Measurements from ENCODE around the gene DNAJC9. TPM values are rescaled to one million over a fixed set of nuclear protein-coding genes. Genes with fewer than 3 reads are reported as not detected.
A peak's percentile ranks its signal among the peaks of the same experiment; 100 is the strongest.

Gene DNAJC9
- total RNA-seq, 6 donors from 2014 or later: 10.1 to 16.8 (median 12.0) TPM

DNA sequence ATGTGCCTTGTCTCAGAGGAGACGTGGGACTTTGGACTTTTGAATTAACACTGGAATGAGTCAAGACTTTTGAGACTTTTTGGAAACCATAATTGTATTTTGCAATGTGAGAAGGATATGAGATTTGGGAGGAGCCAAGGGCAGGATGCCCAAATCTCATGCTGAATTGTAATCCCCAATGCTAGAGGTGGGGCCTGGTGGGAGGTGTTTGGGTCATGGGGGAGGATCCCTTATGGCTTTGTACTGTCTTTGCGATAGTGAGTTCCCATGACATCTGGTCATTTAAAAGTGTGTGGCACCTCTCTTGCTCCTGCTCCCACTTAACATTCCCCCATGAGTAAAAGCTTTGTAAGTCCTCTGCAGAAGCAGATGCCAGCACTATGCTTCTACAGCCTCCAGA is 39.2 kb downstream of the DNAJC9 start:
- no peaks in the 10 kb centered on the region for H3K27me3 ChIP-seq
- no peaks in the 10 kb centered on the region for H3K9me3 ChIP-seq
- 73 to 85% methylated on average over 2 of the region's 2 CpGs for WGBS, 2 donors
- H3K4me3 ChIP-seq: no peak overlapping the region
- ATAC-seq (ENCODE audit: low FRiP score in 2 of 2) (peak in 1 of 2 donors; percentile 61), DNase-seq (no peak)
- no peaks in the 10 kb centered on the region for H3K4me1 ChIP-seq
- H3K36me3 ChIP-seq: peaks cover 0 to 25% (median 8%) of the 10 kb centered on the region in 4 donors
- TF ChIP-seq EP300 (IDR thresholded peaks at IDR 0.05) (no peak), POLR2A (IDR thresholded peaks at IDR 0.05) (no peak), POLR2AphosphoS5 (IDR thresholded peaks at IDR 0.05) (no peak)
- TF ChIP-seq, protein P1, sequence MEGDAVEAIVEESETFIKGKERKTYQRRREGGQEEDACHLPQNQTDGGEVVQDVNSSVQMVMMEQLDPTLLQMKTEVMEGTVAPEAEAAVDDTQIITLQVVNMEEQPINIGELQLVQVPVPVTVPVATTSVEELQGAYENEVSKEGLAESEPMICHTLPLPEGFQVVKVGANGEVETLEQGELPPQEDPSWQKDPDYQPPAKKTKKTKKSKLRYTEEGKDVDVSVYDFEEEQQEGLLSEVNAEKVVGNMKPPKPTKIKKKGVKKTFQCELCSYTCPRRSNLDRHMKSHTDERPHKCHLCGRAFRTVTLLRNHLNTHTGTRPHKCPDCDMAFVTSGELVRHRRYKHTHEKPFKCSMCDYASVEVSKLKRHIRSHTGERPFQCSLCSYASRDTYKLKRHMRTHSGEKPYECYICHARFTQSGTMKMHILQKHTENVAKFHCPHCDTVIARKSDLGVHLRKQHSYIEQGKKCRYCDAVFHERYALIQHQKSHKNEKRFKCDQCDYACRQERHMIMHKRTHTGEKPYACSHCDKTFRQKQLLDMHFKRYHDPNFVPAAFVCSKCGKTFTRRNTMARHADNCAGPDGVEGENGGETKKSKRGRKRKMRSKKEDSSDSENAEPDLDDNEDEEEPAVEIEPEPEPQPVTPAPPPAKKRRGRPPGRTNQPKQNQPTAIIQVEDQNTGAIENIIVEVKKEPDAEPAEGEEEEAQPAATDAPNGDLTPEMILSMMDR (IDR thresholded peaks at IDR 0.05): no peak
- no peak overlapping the region for H3K27ac ChIP-seq

DNA sequence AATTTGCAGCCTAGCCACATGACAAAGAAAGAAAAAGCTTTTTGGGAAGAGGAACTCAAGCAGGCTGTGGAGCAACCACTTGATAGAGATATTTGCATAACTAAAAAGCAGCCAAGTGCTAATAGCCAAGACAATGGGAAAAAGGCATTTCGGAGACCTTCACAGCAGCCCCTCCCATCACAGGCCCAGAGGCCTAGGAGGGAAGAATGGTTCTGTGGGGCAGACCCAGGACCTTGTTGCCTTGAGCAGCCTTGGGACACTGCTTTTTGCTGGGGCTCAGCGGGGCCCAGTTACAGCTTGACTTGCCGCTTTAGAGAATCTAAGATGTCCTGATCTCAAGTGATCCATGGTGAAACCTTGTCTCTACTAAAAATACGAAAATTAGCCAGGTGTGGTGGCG is 40.7 kb downstream of the DNAJC9 start:
- WGBS, 2 donors: 97 to 98% methylated on average over 5 of the region's 5 CpGs
- H3K27me3 ChIP-seq: no peaks in the 10 kb centered on the region
- no peak for DNase-seq
- no peak overlapping the region for H3K4me3 ChIP-seq
- TF ChIP-seq POLR2A (IDR thresholded peaks at IDR 0.05) (no peak), EP300 (IDR thresholded peaks at IDR 0.05) (no peak), POLR2AphosphoS5 (IDR thresholded peaks at IDR 0.05) (no peak)
- TF ChIP-seq, protein P1 (IDR thresholded peaks at IDR 0.05): no peak
- H3K36me3 ChIP-seq: peaks cover 0 to 29% (median 8%) of the 10 kb centered on the region in 4 donors
- H3K27ac ChIP-seq: no peak overlapping the region
- ATAC-seq (ENCODE audit: low FRiP score in 2 of 2): no peak
- H3K9me3 ChIP-seq: no peaks in the 10 kb centered on the region
- H3K4me1 ChIP-seq: no peaks in the 10 kb centered on the region

DNA sequence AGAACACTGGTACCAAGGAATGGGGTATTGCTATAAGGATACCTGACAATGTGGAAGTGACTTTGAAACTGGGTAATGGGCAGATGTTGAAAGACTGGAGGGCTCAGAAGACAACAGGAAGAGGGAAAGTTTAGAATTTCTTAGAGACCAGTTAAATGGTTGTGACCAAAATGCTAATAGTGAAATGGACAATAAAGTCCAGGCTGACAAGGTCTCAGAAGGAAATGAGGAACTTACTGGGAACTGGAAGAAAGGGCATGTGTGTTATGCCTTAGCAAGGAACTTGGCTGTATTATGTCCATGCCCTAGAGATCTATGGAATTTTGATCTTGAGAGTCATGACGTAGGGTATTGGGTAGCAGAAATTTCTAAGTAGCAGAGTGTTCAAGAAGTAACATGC is 41.2 kb downstream of the DNAJC9 start:
- TF ChIP-seq POLR2AphosphoS5 (IDR thresholded peaks at IDR 0.05) (no peak), POLR2A (IDR thresholded peaks at IDR 0.05) (no peak), EP300 (IDR thresholded peaks at IDR 0.05) (no peak)
- TF ChIP-seq, protein P1 (IDR thresholded peaks at IDR 0.05): no peak
- Histone ChIP-seq H3K4me1 (no peaks in the 10 kb centered on the region), H3K36me3 (peaks cover 0 to 25% (median 8%) of the 10 kb centered on the region in 4 donors), H3K9me3 (no peaks in the 10 kb centered on the region), H3K4me3 (no peak overlapping the region), H3K27ac (no peak overlapping the region), H3K27me3 (no peaks in the 10 kb centered on the region)
- WGBS, 2 donors: 92 to 96% methylated on average over 1 of the region's 1 CpG
- ATAC-seq (ENCODE audit: low FRiP score in 2 of 2) (no peak), DNase-seq (no peak)

DNA sequence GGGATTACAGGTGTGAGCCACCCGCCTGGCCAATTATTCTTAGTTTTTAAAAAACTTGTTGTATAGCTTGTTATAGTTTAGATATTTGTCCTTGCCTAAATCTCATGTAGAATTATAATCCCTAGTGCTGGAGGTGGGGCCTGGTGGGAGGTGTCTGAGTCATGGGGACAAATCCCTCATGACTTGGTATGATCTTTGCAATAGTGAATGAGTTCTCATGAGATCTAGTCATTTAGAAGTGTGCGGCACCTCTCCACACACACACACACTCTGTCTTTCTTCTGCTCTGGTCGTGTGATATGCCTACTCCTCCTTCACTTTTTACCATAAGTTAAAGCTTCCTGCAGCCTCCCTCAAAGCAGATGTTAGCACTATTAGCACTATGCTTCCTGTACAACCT is 42.0 kb downstream of the DNAJC9 start:
- H3K4me3 ChIP-seq: no peak overlapping the region
- no peak overlapping the region for H3K27ac ChIP-seq
- peak in 1 of 2 donors; percentile 19 for ATAC-seq (ENCODE audit: low FRiP score in 2 of 2)
- peaks cover 0 to 21% (median 6%) of the 10 kb centered on the region in 4 donors for H3K36me3 ChIP-seq
- H3K27me3 ChIP-seq: no peaks in the 10 kb centered on the region
- TF ChIP-seq, protein P1 (IDR thresholded peaks at IDR 0.05): no peak
- TF ChIP-seq EP300 (IDR thresholded peaks at IDR 0.05) (no peak), POLR2A (IDR thresholded peaks at IDR 0.05) (no peak), POLR2AphosphoS5 (IDR thresholded peaks at IDR 0.05) (no peak)
- no peaks in the 10 kb centered on the region for H3K9me3 ChIP-seq
- no peak for DNase-seq
- 83 to 91% methylated on average over 3 of the region's 3 CpGs for WGBS, 2 donors
- H3K4me1 ChIP-seq: no peaks in the 10 kb centered on the region

Small RNAs within 50 kb of the gene (small RNA-seq; reads per million reads assigned to genes)
- 0 reads per million in 4 donors for gene RF00019
- 0 reads per million in 4 donors for gene RNU6-833P

Other genes starting within 250 kb of the DNAJC9 start
- 10 to 100 TPM; 13.4 to 50.0 (median 29.5) TPM for gene P4HA1, start 150.4 kb downstream of the DNAJC9 start, total RNA-seq
- gene NUDT13, start 136.8 kb downstream of the DNAJC9 start, total RNA-seq: 1 to 10 TPM; 1.0 to 4.6 (median 2.7) TPM
- 10 to 100 TPM; 19.2 to 43.0 (median 24.8) TPM for gene ECD, start 79.2 kb downstream of the DNAJC9 start, total RNA-seq
- gene FAM149B1, start 79.1 kb downstream of the DNAJC9 start, total RNA-seq: 10 to 100 TPM; 11.4 to 38.8 (median 18.7) TPM
- gene MRPS16, start 5.4 kb upstream of the DNAJC9 start, total RNA-seq: 10 to 100 TPM; 26.2 to 66.2 (median 36.4) TPM
- gene CFAP70, start 111.6 kb upstream of the DNAJC9 start, total RNA-seq: 10 to 100 TPM in 2 of 6 donors, 1 to 10 TPM in 4; 1.2 to 54.1 (median 8.6) TPM
- 100 to 1,000 TPM in 3 of 6 donors, 10 to 100 TPM in 3; 40.7 to 115 (median 95.7) TPM for gene ANXA7, start 166.8 kb upstream of the DNAJC9 start, total RNA-seq
- 1 to 10 TPM; 1.7 to 8.4 (median 3.3) TPM for gene MSS51, start 186.3 kb upstream of the DNAJC9 start, total RNA-seq
- 10 to 100 TPM; 24.3 to 42.4 (median 32.9) TPM for gene PPP3CB, start 248.8 kb upstream of the DNAJC9 start, total RNA-seq